GM12891 (cell line): Measurements from ENCODE around the gene TREM1.

ENCODE experiments used
- PAX5 ChIP-seq: IDR thresholded peaks from 2 replicates; pipeline ENCODE4 v1.6.1; 2011; ENCODE audit warnings: low read length, moderate library complexity, mild to moderate bottlenecking; ENCODE audit not compliant: insufficient read depth, severe bottlenecking
- POLR2A ChIP-seq: IDR thresholded peaks from 2 replicates; pipeline ENCODE4 v1.6.1; 2011; ENCODE audit warnings: low read depth, low read length, control low read depth
- POLR2AphosphoS5 ChIP-seq: IDR thresholded peaks from 2 replicates; pipeline ENCODE4 v1.6.1; 2011; ENCODE audit warnings: low read depth, low read length, control low read depth
- TAF1 ChIP-seq: IDR thresholded peaks from 2 replicates; pipeline ENCODE4 v1.6.1; 2011; ENCODE audit warnings: low read depth, low read length, control low read depth

GRCh38 chr6:41288030-41288753 lies 1.7 kb upstream of the TREM1 start:
- TF ChIP-seq POLR2AphosphoS5 (no peak), POLR2A (no peak), TAF1 (no peak), PAX5 (no peak)
